GM12865 (cell line): ENCODE data around the gene NNAT.
"Not testable (repeated sequence)": the region's sequence is repeated elsewhere in the genome, so short reads cannot be mapped to it uniquely, and the experiment has no call there.

Experiments used
- DNase-seq: peaks from one replicate; pipeline ENCODE4 v3.0.0; 2010; ENCODE audit warnings: low read depth
- H3K4me3 ChIP-seq: 2 replicates; pipeline ENCODE4 v1.5.1; 2011; ENCODE audit warnings: mild to moderate bottlenecking, low read depth, low read length, control low read depth
- TF ChIP-seq, protein P1 (sequence below): IDR thresholded peaks from 2 replicates; pipeline ENCODE4 v1.5.1; 2011; ENCODE audit warnings: low read length, control low read depth, low read depth, inconsistent platforms; ENCODE audit not compliant: insufficient read depth; ENCODE audit errors: missing control alignments

The NNAT gene

DNA sequence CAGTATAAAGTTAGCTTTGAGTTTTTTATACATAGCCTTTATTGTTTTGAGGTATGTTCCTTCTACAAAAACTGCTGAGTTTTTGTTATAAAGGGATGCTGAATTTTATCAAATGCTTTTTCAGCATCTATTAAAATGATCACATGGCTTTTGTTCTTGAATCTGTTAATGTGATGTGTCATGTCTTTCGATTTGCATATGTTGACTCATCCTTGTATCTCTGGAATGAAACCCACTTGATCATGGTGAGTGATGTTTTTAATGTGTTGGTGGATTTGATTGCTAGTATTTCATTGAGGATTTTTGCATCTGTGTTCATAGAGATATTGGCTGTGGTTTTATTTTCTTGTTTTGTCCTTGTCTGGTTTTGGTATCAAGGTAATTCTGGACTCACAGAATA lies 31.4 kb downstream of the NNAT start:
- no peak for DNase-seq
- no peak overlapping the region for H3K4me3 ChIP-seq
- TF ChIP-seq, protein P1, sequence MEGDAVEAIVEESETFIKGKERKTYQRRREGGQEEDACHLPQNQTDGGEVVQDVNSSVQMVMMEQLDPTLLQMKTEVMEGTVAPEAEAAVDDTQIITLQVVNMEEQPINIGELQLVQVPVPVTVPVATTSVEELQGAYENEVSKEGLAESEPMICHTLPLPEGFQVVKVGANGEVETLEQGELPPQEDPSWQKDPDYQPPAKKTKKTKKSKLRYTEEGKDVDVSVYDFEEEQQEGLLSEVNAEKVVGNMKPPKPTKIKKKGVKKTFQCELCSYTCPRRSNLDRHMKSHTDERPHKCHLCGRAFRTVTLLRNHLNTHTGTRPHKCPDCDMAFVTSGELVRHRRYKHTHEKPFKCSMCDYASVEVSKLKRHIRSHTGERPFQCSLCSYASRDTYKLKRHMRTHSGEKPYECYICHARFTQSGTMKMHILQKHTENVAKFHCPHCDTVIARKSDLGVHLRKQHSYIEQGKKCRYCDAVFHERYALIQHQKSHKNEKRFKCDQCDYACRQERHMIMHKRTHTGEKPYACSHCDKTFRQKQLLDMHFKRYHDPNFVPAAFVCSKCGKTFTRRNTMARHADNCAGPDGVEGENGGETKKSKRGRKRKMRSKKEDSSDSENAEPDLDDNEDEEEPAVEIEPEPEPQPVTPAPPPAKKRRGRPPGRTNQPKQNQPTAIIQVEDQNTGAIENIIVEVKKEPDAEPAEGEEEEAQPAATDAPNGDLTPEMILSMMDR = no peak

DNA sequence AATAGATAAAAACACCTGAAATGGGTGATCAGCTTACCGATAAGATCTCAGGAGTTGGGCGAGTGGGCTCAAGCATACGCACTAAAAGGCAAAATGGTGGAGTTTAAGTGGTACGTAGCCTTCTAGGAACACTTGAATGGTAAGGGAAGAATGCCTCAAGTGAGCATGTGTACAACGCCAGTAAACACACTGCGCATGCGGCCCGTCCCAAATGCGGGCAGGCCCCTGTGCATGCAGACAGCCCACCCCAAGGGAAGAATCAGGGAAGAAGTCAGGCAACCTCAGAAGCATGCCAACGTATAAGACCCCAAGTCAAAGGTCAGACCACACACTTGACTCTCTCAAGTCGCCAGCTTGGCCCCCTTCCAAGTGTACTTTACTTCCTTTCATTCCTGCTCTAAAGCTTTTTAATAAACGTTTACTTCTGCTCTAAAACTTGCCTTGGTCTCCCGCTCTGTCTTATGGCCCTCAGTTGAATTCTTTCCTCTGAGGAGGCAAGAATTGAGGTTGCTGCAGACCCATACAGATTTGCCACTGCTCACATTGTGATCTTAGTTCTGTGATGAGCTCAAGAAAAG lies 33.8 kb downstream of the NNAT start:
- DNase-seq, H3K4me3 ChIP-seq: not testable (repeated sequence)

DNA sequence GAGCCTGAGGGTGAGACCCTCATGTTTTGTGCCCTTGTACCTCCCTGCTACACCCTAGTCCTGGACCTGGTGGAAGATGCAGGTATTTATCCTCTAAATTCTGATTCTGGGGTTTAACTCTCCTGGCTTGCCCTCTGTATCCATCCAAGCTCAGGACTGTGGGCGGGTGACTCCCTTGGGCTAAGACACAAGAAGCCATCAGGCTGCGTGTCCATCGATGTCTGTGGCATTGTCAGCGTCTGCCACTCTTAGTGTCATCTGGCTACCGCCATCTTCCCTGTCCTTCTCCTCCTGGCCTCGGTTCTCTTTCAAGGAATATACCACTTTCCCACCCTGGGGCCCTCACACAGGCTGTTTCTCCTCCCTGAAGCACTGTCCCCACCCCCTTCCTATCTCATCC lies 35.5 kb downstream of the NNAT start:
- no peak overlapping the region for H3K4me3 ChIP-seq
- DNase-seq = no peak
- TF ChIP-seq, protein P1 = no peak

DNA sequence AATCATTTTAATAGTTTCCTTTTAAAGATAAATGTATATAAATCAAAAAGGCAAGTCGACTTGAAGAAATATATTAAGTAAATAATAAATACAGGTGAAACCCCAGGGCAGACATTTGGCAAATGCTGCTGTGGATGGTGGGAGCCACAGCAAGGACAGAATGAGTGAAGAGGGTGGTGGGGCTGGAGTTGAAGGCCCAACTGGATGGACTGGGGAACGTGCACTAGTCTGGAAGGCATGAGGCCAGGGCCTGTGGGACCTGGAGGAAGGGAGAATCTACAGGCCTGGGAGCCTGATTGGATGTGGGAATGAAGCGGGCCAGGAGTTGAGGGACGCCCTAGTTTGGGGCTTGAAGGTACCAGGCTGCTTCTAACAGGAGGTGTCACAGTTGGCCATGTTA lies 37.3 kb downstream of the NNAT start:
- DNase-seq = no peak
- TF ChIP-seq, protein P1 = no peak
- H3K4me3 ChIP-seq = no peak overlapping the region

DNA sequence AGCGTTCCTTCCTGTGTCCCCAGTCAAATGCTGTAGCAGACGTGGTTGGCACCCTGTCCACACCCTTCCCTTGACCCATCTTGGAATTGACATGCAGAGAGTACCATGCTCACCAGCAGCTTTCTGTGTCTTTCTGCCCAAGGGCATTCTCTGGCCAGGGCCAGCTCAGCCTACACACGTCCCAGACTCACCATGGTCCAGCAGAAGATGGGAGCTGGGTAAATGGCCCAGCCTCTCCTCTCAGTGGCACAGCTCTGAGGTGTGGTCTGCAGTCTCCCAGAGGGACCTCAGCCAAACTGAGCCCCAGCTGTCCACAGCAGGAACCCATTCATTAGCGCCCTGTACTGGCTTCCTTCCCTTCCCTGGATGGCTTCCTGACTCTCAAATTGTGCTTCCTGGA lies 37.7 kb downstream of the NNAT start:
- no peak for DNase-seq
- TF ChIP-seq, protein P1 = no peak
- no peak overlapping the region for H3K4me3 ChIP-seq

DNA sequence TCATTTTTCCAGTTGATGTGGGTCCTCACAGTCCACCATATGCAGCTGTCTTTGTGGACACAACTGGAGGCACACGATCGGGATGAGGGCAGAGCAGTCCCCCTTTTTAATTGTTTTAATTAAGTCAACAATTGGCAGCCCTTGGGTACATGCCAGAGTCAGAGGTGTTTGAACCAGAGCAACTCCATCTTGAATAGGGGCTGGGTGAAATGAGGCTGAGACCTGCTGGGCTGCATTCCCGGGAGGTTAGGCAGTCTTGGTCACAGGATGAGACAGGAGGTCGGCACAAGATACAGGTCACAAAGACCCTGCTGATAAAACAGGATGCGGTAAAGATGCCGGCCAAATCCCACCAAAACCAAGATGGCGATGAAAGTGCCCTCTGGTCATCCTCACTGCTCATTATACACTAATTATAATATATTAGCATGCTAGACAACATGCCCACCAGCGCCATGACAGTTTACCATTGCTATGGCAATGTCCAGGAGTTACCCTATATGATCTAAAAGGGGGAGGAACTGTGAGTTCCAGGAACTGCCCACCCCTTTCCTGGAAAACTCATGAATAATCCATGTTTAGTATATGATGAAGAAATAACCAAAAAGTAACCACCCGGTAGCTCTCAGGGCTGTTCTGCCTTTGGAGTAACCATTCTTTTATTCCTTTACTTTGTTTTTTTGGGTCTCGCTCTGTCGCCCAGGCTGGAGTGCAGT lies 38.4 kb downstream of the NNAT start:
- TF ChIP-seq, protein P1 = no peak
- DNase-seq = no peak
- no peak overlapping the region for H3K4me3 ChIP-seq

DNA sequence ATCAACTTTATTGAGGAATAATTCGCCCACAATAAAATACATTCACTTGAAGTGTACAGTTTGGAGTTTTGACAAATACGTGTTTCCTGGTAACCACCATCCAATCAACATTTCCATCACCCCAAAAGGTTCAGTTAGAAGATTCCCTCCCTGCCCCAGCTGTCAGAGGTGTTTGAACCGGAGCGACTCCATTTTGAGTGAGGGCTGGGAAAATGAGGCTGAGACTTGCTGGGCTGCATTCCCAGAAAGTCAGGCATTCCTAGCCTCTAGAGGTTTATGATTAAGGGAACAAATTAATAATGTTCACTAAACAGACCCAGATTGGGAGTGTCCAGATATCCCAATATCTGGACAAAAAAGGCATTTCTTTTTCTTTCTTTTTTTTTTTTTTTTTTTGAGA lies 39.6 kb downstream of the NNAT start:
- TF ChIP-seq, protein P1 = no peak
- no peak for DNase-seq
- no peak overlapping the region for H3K4me3 ChIP-seq
